ENCODE measurements around the gene MED10. TPM values are rescaled to one million over a fixed set of nuclear protein-coding genes. Genes with fewer than 3 reads are reported as not detected.

The MED10 gene
- total and polyA plus RNA-seq, 2 experiments from 2014 or later: 16.0 to 58.1 TPM

DNA sequence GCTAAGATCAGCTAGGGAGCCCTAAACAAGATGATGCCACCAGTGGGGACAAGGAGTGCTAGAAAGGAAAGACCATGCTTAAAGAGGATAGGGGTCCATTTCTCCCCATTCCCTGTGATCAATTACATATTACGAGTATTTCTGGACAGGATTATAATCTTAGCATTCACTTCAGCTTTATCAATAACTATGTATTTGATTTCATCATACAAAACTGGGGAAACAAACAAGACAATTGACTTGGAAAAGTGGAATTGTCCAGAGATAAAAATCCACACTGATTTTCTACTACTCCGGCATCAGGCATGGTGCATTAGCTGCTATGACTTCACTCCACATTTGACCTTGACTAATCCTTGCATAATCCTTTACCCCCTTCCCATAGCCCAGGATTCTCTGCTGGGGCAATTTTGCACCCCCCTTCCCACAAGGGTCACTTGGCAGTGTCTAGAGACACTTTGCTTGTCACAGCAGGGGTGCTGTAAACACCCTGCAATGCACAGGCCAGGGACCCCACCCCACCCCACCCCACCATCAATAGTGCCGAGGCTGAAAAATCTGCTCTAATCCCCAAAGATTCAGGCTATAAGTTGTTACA, 40.4 kb upstream of the MED10 start:
- Histone ChIP-seq H3K27ac (ENCODE audit: low read depth) (no peak overlapping the region), H3K79me2 (replicated peaks; ENCODE audit: insufficient read depth) (no peaks in the 10 kb centered on the region), H3K36me3 (ENCODE audit: insufficient read depth) (no peaks in the 10 kb centered on the region), H3K4me1 (ENCODE audit: insufficient read depth) (no peaks in the 10 kb centered on the region), H3K4me3 (no peak overlapping the region), H3K27me3 (ENCODE audit: insufficient read depth) (no peaks in the 10 kb centered on the region), H3K4me2 (no peak overlapping the region), H2AFZ (no peak overlapping the region), H4K20me1 (replicated peaks; ENCODE audit: insufficient read depth) (no peaks in the 10 kb centered on the region), H3F3A (replicated peaks; ENCODE audit: low read depth) (no peaks in the 10 kb centered on the region), H3K9me2 (ENCODE audit: insufficient read depth) (no peaks in the 10 kb centered on the region)
- ATAC-seq (no peak), DNase-seq (ENCODE audit: low spot score) (no peak)
- H3K36me3 Mint-ChIP-seq (ENCODE audit: low read depth): peaks cover 2% of the 10 kb centered on the region; the same call in 1 of the 3 replicates
- peaks cover 16% of the 10 kb centered on the region for H3K9me3 Mint-ChIP-seq
- peaks cover 7% of the 10 kb centered on the region for H3K27me3 Mint-ChIP-seq (ENCODE audit: insufficient read depth, low read depth, poor library complexity)
- H3K27ac Mint-ChIP-seq: no peak overlapping the region
- H3K4me3 Mint-ChIP-seq: no peak overlapping the region
- TF ChIP-seq JUNB (IDR thresholded peaks at IDR 0.05; ENCODE audit: unreplicated experiment) (no peak), POLR2AphosphoS5 (IDR thresholded peaks at IDR 0.05; ENCODE audit: low read depth) (no peak)
- H3K4me1 Mint-ChIP-seq: no peaks in the 10 kb centered on the region

DNA sequence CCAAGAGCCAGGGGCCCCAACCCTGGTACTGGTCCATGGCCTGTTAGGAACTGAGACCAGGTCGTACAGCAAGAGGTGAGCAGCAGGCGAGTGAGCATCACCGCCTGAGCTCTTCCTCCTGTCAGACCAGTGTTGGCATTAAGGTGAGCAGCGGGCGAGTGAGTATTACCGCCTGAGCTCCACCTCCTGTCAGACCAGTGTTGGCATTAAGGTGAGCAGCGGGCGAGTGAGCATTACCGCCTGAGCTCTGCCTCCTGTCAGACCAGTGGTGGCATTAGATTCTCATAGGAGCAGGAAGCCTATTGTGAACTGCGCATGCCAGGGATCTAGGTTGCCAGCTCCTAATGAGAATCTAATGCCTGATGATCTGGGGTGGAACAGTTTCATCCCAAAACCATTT, 39.3 kb upstream of the MED10 start:
- no peaks in the 10 kb centered on the region for H3K9me2 ChIP-seq (ENCODE audit: insufficient read depth)
- H2AFZ ChIP-seq: no peak overlapping the region
- Mint-ChIP-seq H3K27me3 (ENCODE audit: insufficient read depth, low read depth, poor library complexity) (peaks cover 7% of the 10 kb centered on the region), H3K9me3 (peaks cover 16% of the 10 kb centered on the region), H3K27ac (no peak overlapping the region), H3K36me3 (ENCODE audit: low read depth) (peaks cover 2% of the 10 kb centered on the region; the same call in 1 of the 3 replicates), H3K4me1 (no peaks in the 10 kb centered on the region), H3K4me3 (no peak overlapping the region)
- no peaks in the 10 kb centered on the region for H3K79me2 ChIP-seq (replicated peaks; ENCODE audit: insufficient read depth)
- no peaks in the 10 kb centered on the region for H3K27me3 ChIP-seq (ENCODE audit: insufficient read depth)
- no peaks in the 10 kb centered on the region for H3K36me3 ChIP-seq (ENCODE audit: insufficient read depth)
- ATAC-seq: no peak
- no peaks in the 10 kb centered on the region for H4K20me1 ChIP-seq (replicated peaks; ENCODE audit: insufficient read depth)
- TF ChIP-seq POLR2AphosphoS5 (IDR thresholded peaks at IDR 0.05; ENCODE audit: low read depth) (no peak), CREB1 (CRISPR knock-in tag; IDR thresholded peaks at IDR 0.05; ENCODE audit: low read depth) (no peak), STAT1 (IDR thresholded peaks at IDR 0.05; ENCODE audit: unreplicated experiment) (no peak), ZNF331 (CRISPR knock-in tag; IDR thresholded peaks at IDR 0.05; ENCODE audit: low read depth) (no peak), EZH2phosphoT487 (IDR thresholded peaks at IDR 0.05; ENCODE audit: unreplicated experiment) (no peak)
- TF ChIP-seq, protein P1, sequence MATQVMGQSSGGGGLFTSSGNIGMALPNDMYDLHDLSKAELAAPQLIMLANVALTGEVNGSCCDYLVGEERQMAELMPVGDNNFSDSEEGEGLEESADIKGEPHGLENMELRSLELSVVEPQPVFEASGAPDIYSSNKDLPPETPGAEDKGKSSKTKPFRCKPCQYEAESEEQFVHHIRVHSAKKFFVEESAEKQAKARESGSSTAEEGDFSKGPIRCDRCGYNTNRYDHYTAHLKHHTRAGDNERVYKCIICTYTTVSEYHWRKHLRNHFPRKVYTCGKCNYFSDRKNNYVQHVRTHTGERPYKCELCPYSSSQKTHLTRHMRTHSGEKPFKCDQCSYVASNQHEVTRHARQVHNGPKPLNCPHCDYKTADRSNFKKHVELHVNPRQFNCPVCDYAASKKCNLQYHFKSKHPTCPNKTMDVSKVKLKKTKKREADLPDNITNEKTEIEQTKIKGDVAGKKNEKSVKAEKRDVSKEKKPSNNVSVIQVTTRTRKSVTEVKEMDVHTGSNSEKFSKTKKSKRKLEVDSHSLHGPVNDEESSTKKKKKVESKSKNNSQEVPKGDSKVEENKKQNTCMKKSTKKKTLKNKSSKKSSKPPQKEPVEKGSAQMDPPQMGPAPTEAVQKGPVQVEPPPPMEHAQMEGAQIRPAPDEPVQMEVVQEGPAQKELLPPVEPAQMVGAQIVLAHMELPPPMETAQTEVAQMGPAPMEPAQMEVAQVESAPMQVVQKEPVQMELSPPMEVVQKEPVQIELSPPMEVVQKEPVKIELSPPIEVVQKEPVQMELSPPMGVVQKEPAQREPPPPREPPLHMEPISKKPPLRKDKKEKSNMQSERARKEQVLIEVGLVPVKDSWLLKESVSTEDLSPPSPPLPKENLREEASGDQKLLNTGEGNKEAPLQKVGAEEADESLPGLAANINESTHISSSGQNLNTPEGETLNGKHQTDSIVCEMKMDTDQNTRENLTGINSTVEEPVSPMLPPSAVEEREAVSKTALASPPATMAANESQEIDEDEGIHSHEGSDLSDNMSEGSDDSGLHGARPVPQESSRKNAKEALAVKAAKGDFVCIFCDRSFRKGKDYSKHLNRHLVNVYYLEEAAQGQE (IDR thresholded peaks at IDR 0.05; ENCODE audit: unreplicated experiment): no peak
- TF ChIP-seq, protein P2, sequence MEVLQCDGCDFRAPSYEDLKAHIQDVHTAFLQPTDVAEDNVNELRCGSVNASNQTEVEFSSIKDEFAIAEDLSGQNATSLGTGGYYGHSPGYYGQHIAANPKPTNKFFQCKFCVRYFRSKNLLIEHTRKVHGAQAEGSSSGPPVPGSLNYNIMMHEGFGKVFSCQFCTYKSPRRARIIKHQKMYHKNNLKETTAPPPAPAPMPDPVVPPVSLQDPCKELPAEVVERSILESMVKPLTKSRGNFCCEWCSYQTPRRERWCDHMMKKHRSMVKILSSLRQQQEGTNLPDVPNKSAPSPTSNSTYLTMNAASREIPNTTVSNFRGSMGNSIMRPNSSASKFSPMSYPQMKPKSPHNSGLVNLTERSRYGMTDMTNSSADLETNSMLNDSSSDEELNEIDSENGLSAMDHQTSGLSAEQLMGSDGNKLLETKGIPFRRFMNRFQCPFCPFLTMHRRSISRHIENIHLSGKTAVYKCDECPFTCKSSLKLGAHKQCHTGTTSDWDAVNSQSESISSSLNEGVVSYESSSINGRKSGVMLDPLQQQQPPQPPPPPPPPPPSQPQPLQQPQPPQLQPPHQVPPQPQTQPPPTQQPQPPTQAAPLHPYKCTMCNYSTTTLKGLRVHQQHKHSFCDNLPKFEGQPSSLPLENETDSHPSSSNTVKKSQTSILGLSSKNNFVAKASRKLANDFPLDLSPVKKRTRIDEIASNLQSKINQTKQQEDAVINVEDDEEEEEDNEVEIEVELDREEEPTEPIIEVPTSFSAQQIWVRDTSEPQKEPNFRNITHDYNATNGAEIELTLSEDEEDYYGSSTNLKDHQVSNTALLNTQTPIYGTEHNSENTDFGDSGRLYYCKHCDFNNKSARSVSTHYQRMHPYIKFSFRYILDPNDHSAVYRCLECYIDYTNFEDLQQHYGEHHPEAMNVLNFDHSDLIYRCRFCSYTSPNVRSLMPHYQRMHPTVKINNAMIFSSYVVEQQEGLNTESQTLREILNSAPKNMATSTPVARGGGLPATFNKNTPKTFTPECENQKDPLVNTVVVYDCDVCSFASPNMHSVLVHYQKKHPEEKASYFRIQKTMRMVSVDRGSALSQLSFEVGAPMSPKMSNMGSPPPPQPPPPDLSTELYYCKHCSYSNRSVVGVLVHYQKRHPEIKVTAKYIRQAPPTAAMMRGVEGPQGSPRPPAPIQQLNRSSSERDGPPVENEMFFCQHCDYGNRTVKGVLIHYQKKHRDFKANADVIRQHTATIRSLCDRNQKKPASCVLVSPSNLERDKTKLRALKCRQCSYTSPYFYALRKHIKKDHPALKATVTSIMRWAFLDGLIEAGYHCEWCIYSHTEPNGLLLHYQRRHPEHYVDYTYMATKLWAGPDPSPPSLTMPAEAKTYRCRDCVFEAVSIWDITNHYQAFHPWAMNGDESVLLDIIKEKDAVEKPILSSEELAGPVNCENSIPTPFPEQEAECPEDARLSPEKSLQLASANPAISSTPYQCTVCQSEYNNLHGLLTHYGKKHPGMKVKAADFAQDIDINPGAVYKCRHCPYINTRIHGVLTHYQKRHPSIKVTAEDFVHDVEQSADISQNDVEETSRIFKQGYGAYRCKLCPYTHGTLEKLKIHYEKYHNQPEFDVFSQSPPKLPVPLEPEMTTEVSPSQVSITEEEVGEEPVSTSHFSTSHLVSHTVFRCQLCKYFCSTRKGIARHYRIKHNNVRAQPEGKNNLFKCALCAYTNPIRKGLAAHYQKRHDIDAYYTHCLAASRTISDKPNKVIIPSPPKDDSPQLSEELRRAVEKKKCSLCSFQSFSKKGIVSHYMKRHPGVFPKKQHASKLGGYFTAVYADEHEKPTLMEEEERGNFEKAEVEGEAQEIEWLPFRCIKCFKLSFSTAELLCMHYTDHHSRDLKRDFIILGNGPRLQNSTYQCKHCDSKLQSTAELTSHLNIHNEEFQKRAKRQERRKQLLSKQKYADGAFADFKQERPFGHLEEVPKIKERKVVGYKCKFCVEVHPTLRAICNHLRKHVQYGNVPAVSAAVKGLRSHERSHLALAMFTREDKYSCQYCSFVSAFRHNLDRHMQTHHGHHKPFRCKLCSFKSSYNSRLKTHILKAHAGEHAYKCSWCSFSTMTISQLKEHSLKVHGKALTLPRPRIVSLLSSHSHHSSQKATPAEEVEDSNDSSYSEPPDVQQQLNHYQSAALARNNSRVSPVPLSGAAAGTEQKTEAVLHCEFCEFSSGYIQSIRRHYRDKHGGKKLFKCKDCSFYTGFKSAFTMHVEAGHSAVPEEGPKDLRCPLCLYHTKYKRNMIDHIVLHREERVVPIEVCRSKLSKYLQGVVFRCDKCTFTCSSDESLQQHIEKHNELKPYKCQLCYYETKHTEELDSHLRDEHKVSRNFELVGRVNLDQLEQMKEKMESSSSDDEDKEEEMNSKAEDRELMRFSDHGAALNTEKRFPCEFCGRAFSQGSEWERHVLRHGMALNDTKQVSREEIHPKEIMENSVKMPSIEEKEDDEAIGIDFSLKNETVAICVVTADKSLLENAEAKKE (CRISPR knock-in tag; IDR thresholded peaks at IDR 0.05): no peak
- no peaks in the 10 kb centered on the region for H3K4me1 ChIP-seq (ENCODE audit: insufficient read depth)
- H3K4me2 ChIP-seq: no peak overlapping the region
- no peak overlapping the region for H3K27ac ChIP-seq (ENCODE audit: low read depth)
- H3F3A ChIP-seq (replicated peaks; ENCODE audit: low read depth): no peaks in the 10 kb centered on the region
- no peak overlapping the region for H3K4me3 ChIP-seq
- no peak for DNase-seq (ENCODE audit: low spot score)
